K562 (cell line): ENCODE measurements around the gene CACNA1C. TPM values are rescaled to one million over a fixed set of nuclear protein-coding genes. Genes with fewer than 3 reads are reported as not detected.

Experiments
- CHD1 ChIP-seq: fragments of 200-600 bp; sonication (generic); IDR thresholded peaks from one replicate; pipeline ENCODE4 v1.6.1; 2012; ENCODE audit warnings: mild to moderate bottlenecking, moderate library complexity, low read length, inconsistent platforms
- HDAC3 ChIP-seq: fragments of 450-650 bp; IDR thresholded peaks from 2 replicates; pipeline ENCODE4 v1.6.1; 2018; ENCODE audit warnings: borderline replicate concordance, mild to moderate bottlenecking, moderate library complexity; ENCODE audit not compliant: partially characterized antibody
- PPARD ChIP-seq: fragments of 250-450 bp; sonication (Bioruptor Pico); IDR thresholded peaks from 2 replicates; pipeline ENCODE4 v1.8.0; 2022; ENCODE audit warnings: inconsistent platforms, mild to moderate bottlenecking, moderate library complexity
- ZBTB40 ChIP-seq, 2 experiments: fragments of 450-650 bp in 1 of 2; sonication (generic) in 1 of 2; formaldehyde crosslinking in 1 of 2; IDR thresholded peaks; 2 replicates each; pipeline versions ENCODE4 v1.7.1 to v1.9.0; 2016 to 2022; ENCODE audit warnings: inconsistent platforms in 1 of 2, mild to moderate bottlenecking in 1 of 2, missing genetic modification reagents in 1 of 2
- ZNF512 ChIP-seq: IDR thresholded peaks from 2 replicates; pipeline ENCODE4 v1.6.1; 2016; ENCODE audit warnings: missing genetic modification characterization, missing compliant biosample characterization
- polyA plus RNA-seq, 8 experiments: library from polyadenylated mRNA; depleted of rRNA in 4 of 8; stranded (reverse) in 5 of 8; unstranded in 3 of 8; fragments of >200 nt; fragmentation: Nextera tagmentation in 2 of 8; fragmentation: Illumina TruSeq in 1 of 8; extraction: Ambion mirVana in 2 of 8; extraction: Trizol in 1 of 8; gene quantifications; 2 replicates each; pipeline versions ENCODE4 v1.2.1 to v1.2.3, GENCODE V29; 2011 to 2014; ENCODE audit warnings: inconsistent platforms in 1 of 8, missing spikeins in 1 of 8
- total RNA-seq, 7 experiments: library from RNA; depleted of rRNA in 6 of 7; stranded (reverse); fragments of >200 nt in 6 of 7; fragmentation: Illumina TruSeq in 2 of 7; extraction: Trizol in 2 of 7; gene quantifications; 2 replicates each; pipeline versions ENCODE4 v1.2.1 to v1.2.3, GENCODE V29; 2011 to 2021; ENCODE audit warnings: low replicate concordance in 1 of 7

The CACNA1C gene
- total and polyA plus RNA-seq, 9 of the 15 experiments (the other 6 are each of a cell fraction or from before 2014, with no cell fraction given) = not detected

GRCh38 chr12:2374092-2374906 lies 321.5 kb downstream of the CACNA1C start (continued):
- TF ChIP-seq ZNF512 (tag) (no peak), ZBTB40 (IDR thresholded peaks at IDR 0.05) (no peak), ZBTB40 (CRISPR knock-in tag; IDR thresholded peaks at IDR 0.05) (no peak), CHD1 (no peak), HDAC3 (no peak), PPARD (CRISPR knock-in tag) (no peak)
